GM19468 (cell line): Measurements from ENCODE around the gene C11orf87.
A peak's percentile ranks its signal among the peaks of the same experiment; 100 is the strongest.

Source experiments
- ATAC-seq: cut with Tn5 transposase; IDR thresholded peaks from one replicate; pipeline ENCODE4 v1.9.1; 2021; ENCODE audit warnings: mild to moderate bottlenecking, moderate library complexity, moderate number of reproducible peaks; ENCODE audit not compliant: unreplicated experiment; ENCODE audit errors: extremely low read depth

The C11orf87 gene

GRCh38 chr11:109421981-109422869 is at the start of gene C11orf87:
Gene C11orf87, plus strand, starts transcription at chr11:109422190. Its CDS starts 1,444 bp downstream, at chr11:109423634.
- ATAC-seq: no peak

- no peak for ATAC-seq
Measured at GRCh38 chr11:109374032-109374431, 48.0 kb upstream of the C11orf87 start.

GRCh38 chr11:109374441-109374840 is 47.5 kb upstream of the C11orf87 start:
- ATAC-seq: no peak

- ATAC-seq: no peak
Measured at GRCh38 chr11:109377039-109377742, 44.8 kb upstream of the C11orf87 start.

GRCh38 chr11:109378034-109378433 is 44.0 kb upstream of the C11orf87 start:
- no peak for ATAC-seq

GRCh38 chr11:109383306-109383705 is 38.7 kb upstream of the C11orf87 start:
- ATAC-seq: no peak

GRCh38 chr11:109384873-109385272 is 37.1 kb upstream of the C11orf87 start:
- no peak for ATAC-seq

GRCh38 chr11:109388982-109389381 is 33.0 kb upstream of the C11orf87 start:
- no peak for ATAC-seq

- no peak for ATAC-seq
Measured at GRCh38 chr11:109390752-109391151, 31.2 kb upstream of the C11orf87 start.

- ATAC-seq: no peak
Measured at GRCh38 chr11:109401545-109401944, 20.4 kb upstream of the C11orf87 start.

GRCh38 chr11:109405671-109406070 is 16.3 kb upstream of the C11orf87 start:
- no peak for ATAC-seq

GRCh38 chr11:109416601-109417000 is 5.4 kb upstream of the C11orf87 start:
- ATAC-seq: no peak

- ATAC-seq: no peak
Measured at GRCh38 chr11:109422870-109423465, 978 bp downstream of the C11orf87 start.

- no peak for ATAC-seq
Measured at GRCh38 chr11:109423466-109424190, 1.6 kb downstream of the C11orf87 start.

GRCh38 chr11:109424901-109425300 is 2.9 kb downstream of the C11orf87 start:
- ATAC-seq: no peak

GRCh38 chr11:109425554-109425953 is 3.6 kb downstream of the C11orf87 start:
- ATAC-seq: no peak

- ATAC-seq: peak; percentile 49
Measured at GRCh38 chr11:109426442-109427240, 4.7 kb downstream of the C11orf87 start.

- no peak for ATAC-seq
Measured at GRCh38 chr11:109432105-109432504, 10.1 kb downstream of the C11orf87 start.

- no peak for ATAC-seq
Measured at GRCh38 chr11:109433753-109434256, 11.8 kb downstream of the C11orf87 start.
